Stimulated activated CD4-positive, alpha-beta T cell treated with anti-CD3 and anti-CD28 coated beads, Interleukin-12 subunit alpha, Interleukin-12 subunit beta, amount 100 ng/mL, for 48 hours (primary cell): ENCODE results near the gene IFT25.
"Not testable (repeated sequence)": the region's sequence is repeated elsewhere in the genome, so short reads cannot be mapped to it uniquely, and the experiment has no call there.

ENCODE experiments used
- DNase-seq, 3 donors: peaks; one replicate each; pipeline ENCODE4 v3.0.0-alpha.2; 2020; ENCODE audit warnings: low read depth in 2 of 3, low spot score in 1 of 3

IFT25 gene

DNA sequence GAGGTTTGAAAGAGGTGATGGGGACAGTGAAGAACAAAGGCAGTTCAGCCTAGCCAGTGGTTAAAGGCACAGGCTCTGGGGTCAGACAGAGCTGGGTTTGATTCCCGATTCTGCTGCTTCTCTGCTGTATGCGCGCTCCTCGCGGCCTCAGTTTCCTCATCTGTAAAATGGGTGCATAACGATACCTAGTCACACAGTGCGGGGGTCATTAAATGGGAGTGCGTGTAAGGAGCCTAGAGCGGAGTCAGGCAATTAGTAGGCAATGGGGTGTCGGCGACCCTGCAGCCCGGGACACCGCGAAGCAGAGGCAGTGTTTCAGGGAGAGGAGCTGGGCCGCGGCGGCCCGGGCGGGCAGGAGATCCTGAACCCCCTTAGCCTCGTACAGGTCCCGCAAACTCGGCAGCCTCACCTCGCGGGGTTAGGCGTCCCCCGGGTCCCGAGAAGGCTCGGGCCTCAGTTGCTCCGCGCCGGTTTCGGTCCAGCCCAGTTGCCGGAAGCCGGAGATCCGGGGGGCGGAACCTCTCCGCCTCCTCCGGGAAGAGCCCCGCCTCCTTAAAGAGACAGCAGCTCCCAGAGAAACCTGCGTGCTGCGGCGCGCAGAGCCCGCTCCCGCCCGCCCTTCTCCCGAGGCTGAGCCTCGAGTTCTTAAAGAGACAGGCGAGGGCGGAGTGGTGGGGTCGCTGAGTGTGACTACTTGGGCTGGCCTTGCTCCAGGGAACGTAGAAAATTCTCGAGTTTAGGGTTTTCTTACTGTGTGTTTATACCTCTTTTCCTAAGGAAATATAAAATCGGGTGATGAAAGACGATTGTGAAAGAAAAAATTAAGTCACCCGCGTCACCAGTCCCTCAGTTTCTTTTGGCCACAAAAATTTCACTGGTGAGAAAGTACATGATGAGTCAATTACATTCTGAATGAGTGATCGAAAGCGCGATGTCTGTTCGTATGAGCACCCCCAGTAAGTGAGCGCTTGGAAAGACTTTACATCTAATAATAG lies 55.9 kb downstream of the IFT25 start, which contains the start of gene YIPF1:
TSS of gene YIPF1 (minus strand) at position 494 of the 995 bp plus-strand sequence. CDS start 860 bp downstream, outside the sequence.
- peak; percentile 75 to 82 (median 76) for DNase-seq

DNA sequence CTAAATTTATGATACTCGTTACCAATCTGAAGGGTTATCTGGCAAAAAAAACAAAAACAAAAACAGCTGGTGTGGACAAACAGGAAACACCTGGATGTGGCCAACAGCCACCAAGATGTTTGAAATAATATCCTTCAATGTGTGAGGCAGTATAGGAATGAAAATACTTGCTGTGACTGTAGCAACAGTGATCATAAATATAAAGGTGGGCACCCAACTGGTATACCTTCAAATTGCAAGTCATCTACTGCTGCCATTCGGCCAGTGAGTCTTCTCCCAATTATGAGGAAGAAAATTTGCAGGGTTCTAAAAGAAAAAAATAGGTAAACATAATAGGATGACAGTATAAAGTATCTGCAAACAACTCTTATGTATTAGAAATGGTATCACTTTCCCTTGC lies 56.8 kb downstream of the IFT25 start:
- DNase-seq: no peak

DNA sequence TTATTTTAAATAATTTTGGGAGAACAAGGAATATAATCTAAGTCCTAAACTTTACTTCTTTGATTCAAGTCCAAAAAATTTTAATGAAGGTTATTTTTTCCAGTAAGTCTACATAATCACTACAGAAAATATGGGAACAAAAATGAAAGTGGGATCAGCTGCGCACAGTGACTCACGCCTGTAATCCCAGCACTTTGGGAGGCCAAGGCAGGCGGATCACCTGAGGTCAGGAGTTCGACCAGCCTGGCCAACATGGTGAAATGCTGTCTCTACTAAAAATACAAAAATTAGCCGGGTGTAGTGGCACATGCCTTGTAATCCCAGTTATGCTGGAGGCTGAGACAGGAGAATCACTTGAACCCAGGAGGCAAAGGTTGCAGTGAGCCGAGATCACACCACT lies 61.9 kb downstream of the IFT25 start:
- DNase-seq: not testable (repeated sequence)

DNA sequence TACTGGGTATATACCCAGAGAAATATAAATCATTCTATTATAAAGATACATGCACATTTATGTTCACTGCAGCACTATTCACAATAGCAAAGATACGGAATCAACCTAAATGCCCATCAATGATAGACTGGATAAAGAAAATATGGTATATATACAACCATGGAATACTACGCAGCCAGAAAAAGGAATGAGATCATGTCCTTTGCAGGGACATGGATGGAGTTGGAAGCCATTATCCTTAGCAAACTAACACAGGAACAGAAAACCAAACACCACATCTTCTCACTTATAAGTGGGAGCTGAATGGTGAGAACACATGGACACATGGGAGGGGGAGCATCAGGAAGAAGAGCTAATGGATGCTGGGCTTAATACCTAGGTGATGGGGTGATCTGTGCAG lies 63.6 kb downstream of the IFT25 start:
- DNase-seq: not testable (repeated sequence)

DNA sequence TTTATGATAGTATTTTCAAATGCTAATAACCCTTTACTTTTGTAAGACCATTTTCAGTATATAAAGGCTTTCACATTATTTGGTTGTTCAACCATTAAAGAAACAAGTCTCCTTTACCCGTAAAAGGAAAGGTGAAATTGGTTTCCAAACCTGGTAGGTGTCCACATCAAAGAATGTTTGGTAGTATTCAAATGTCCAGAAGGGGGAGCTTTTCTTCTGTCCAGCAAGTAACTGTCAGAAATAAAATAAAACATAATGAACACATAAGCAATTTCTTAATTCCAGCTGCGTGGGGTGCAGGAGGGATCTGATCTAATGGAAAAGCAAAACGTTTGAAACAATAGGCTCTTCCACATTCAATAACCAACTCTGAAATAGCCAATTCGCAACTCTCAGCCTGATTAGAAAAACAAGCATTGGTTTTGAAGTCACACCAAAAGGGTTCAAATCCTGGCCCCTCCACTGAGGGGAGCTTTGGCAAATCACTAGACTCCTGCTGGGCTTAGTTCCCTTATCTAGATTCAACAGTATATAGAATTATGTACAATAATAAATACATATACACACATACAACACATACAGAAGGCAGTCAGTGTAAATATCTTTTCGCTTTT lies 66.9 kb downstream of the IFT25 start:
- no peak for DNase-seq

DNA sequence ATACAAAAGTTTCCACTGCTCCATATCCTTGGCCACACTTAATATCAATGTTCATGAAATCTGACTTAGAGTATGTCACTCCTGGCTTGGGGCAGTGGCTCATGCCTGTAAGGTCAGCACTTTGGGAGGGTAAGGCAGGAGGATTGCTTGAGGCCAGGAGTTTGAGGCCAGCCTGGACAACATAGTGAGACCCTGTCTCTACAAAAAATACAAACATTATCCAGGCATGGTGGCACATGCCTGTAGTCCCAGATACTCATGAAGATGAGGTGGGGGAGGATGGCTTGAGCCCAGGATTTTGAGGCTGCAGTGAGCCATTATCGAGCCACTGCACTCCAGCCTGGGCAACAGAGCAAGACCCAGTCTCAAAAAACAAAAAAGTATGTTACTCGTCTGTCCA lies 70.3 kb downstream of the IFT25 start:
- DNase-seq: not testable (repeated sequence)

DNA sequence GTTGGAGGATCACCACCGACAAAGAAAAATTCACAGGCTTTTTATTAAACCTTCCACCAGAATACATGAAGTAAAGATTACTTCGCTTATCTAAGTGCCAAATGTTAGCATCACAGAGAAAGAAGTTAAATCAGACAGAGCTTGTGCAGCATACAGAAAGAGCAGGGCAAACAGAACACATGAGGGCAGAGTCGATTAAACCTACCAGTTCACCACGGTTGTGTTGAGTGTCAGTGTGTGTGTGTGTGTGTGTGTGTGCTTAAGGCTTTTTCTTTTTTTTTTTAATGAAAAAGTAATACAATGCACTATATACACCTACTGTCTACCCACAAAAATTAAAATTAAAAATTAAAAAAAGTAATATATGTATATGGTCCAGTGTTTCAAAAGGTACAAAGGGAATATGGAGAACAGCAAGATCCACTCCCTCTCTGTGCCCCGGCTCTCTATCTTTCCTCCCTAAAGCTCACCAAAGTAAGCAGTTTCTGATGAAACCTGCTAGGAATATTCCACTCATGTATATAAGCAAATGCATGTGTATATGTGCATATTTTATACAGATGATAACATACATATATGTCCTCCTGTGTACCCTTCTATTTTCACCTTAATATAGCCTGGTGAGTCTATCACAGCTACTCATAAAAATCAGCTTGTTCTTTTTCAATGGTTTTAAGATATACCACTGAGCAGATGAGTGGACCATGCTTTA lies 73.6 kb downstream of the IFT25 start:
- no peak for DNase-seq
